BJ (cell line): ENCODE results near the gene ZDHHC8. TPM values are rescaled to one million over a fixed set of nuclear protein-coding genes. Genes with fewer than 3 reads are reported as not detected.

Source experiments
- CTCF ChIA-PET: fragments of 350-600 bp; formaldehyde crosslinking; extraction: SDS; loops from one replicate; lab custom pipeline; 2021; ENCODE audit warnings: antibody characterized with exemption, inconsistent platforms; lab: Yijun Ruan, JAX
- POLR2A ChIA-PET: fragments of 300-600 bp; sonication (Branson Sonifier 250); formaldehyde crosslinking; extraction: SDS; loops from one replicate; lab custom pipeline; 2021; ENCODE audit warnings: antibody characterized with exemption; lab: Charles Lee
- DNase-seq: peaks from one replicate; pipeline ENCODE4 v3.0.0-alpha.2; 2011; ENCODE audit warnings: low read depth
- H3K27me3 ChIP-seq: 2 replicates; pipeline ENCODE4 v1.6.0; 2011; ENCODE audit warnings: low read length; ENCODE audit not compliant: control insufficient read depth, insufficient read depth
- H3K36me3 ChIP-seq: 2 replicates; pipeline ENCODE4 v1.5.1; 2011; ENCODE audit warnings: low read length; ENCODE audit not compliant: control insufficient read depth, insufficient read depth
- H3K4me3 ChIP-seq: 2 replicates; pipeline ENCODE4 v1.5.1; 2011; ENCODE audit warnings: low read depth, mild to moderate bottlenecking, control low read depth, low read length
- CTCF ChIP-seq: IDR thresholded peaks from 2 replicates; pipeline ENCODE4 v1.5.1; 2011; ENCODE audit warnings: low read depth, mild to moderate bottlenecking, control low read depth, inconsistent platforms, low read length, moderate library complexity; ENCODE audit not compliant: insufficient read depth
- polyA plus RNA-seq: library from polyadenylated mRNA; depleted of rRNA; stranded (reverse); fragments of >200 nt; gene quantifications from 2 replicates; pipeline ENCODE4 v1.2.3, GENCODE V29; 2011

ZDHHC8 gene
- polyA plus RNA-seq, 1 experiment, result 32.2 TPM

GRCh38 chr22:20106849-20107237 lies 24.8 kb upstream of the ZDHHC8 start:
- no peaks in the 10 kb centered on the region for H3K27me3 ChIP-seq
- no peak for TF ChIP-seq CTCF
- ChIA-PET CTCF (interaction anchor here (1.6 kb wide), 1 partner anchor 10 kb away, joined by 4 read pairs; no protein-coding TSS in a partner anchor), POLR2A (no interaction called here)
- no peak for DNase-seq
- no peak overlapping the region for H3K4me3 ChIP-seq
- H3K36me3 ChIP-seq, result peaks cover 53% of the 10 kb centered on the region

- CTCF ChIA-PET, result interaction anchor here (1.6 kb wide), 1 partner anchor 11 kb away, joined by 4 read pairs; no protein-coding TSS in a partner anchor
- no peak for TF ChIP-seq CTCF
- no peaks in the 10 kb centered on the region for H3K27me3 ChIP-seq
- no peak for DNase-seq
- no peak overlapping the region for H3K4me3 ChIP-seq
- H3K36me3 ChIP-seq, result peaks cover 56% of the 10 kb centered on the region
- POLR2A ChIA-PET, result no interaction called here
These were observed 24.1 kb upstream of the ZDHHC8 start for GRCh38 chr22:20107471-20107901.

GRCh38 chr22:20107951-20108756 lies 23.4 kb upstream of the ZDHHC8 start:
- CTCF ChIA-PET, result interaction anchor here (1.6 kb wide), 1 partner anchor 11 kb away, joined by 4 read pairs; no protein-coding TSS in a partner anchor
- no peak for TF ChIP-seq CTCF
- no peaks in the 10 kb centered on the region for H3K27me3 ChIP-seq
- H3K4me3 ChIP-seq, result no peak overlapping the region
- POLR2A ChIA-PET, result no interaction called here
- H3K36me3 ChIP-seq, result peaks cover 62% of the 10 kb centered on the region
- DNase-seq, result no peak

- CTCF ChIA-PET, result no interaction called here
- DNase-seq, result no peak
- H3K36me3 ChIP-seq, result peaks cover 65% of the 10 kb centered on the region
- TF ChIP-seq CTCF, result no peak
- no peak overlapping the region for H3K4me3 ChIP-seq
- no peaks in the 10 kb centered on the region for H3K27me3 ChIP-seq
- POLR2A ChIA-PET, result no interaction called here
These were observed 22.8 kb upstream of the ZDHHC8 start for GRCh38 chr22:20108757-20109230.
